NCI-H2171 treated with DMSO at 0.1 percent for 48 hours (cell line): ENCODE measurements around the gene PIGN.

Experiments
- DNase-seq: peaks from one replicate; lab custom pipeline; 2025; lab: John Stamatoyannopoulos, UW

PIGN gene

DNA sequence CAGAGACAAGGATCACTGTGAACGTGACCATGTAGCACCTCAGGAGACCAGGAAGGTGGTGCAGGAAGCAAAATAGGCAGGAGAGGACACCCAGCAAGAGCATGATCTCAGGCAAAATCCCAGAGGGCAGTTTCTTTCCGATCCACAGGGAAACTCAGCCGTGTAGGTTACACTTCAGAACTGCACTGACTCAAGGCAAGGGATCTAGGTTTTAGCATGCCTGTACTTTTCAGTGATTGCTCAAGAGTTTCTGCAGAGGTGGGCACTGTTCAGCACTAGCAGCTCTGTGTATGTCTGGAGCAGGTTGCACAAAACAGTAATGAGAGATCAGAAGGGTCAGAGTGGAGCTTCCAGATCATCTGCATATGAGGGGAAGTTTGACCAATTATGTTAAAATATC lies 177.3 kb downstream of the PIGN start:
- DNase-seq = no peak

DNA sequence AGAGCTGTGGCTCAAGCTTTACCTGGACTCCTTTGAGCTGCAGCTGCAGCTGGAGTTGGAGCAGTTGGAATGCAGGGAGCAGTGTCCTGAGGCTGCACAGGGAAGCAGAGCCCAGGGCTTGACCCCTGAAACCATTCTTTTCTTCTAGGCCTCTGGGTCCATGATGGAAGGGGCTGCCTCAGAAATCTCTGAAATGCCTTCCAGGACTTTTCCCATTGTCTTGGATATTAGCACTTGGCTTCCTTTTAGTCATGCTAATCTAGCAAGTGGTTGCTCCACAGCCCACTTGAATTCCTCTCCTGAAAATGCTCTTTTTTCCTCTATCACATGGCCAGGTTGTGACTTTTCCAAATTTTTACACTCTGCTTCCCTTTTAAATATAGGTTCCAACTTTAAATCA lies 185.5 kb downstream of the PIGN start:
- no peak for DNase-seq

DNA sequence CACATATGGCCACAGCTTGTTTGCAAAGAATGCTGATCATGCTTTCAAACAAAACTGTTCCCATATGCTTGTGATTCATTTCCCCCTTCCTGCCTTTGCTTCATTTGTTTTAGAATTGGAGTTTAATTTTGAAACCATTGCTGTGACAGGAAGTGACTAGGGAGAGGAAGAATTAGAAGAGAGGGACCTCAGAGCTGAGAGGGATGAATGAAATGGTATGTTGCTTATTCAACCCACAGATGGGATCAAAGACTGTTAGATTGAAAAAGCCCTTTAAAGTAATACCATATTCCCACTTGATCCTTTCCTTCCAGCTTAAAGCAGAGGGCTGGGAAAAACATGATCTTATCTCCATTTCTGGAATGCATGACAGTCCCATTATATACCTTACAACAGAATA lies 187.9 kb downstream of the PIGN start:
- no peak for DNase-seq

DNA sequence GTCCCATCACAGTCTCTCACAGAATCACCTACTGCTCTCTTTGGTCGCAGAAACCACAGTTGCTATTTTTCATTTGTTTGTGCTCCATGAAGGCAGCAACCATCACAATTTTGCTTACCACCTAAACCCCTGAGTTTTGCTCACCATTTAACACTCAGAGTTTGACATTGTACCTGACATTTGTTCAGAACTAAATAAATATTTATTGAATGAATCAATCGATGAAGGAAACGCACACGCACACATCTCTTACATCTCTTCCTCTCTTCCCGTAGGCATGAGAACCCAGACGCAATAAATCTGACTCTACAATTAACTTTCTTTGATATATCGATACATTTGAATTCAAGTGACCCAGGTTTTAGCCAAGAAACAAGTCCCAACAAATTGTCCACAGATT lies 188.5 kb downstream of the PIGN start:
- no peak for DNase-seq

DNA sequence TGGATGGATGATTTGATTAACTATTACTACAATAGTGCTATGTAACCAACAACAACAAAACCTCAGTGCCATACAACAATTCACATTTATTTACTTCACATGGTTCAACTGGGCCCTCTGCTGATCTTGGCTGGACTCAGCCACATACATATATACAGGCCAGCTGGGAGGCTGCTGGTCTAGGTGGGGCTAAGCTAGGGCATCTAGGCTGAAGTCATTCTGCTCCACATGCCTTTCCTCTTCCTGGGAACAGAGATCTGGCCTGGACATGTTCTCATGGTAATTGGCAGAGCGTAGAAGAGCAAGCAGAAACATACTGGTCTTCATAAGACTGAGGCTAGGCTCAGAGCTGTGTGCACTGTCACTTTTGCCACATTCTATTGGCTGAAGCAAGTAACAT lies 191.2 kb downstream of the PIGN start:
- DNase-seq = no peak

DNA sequence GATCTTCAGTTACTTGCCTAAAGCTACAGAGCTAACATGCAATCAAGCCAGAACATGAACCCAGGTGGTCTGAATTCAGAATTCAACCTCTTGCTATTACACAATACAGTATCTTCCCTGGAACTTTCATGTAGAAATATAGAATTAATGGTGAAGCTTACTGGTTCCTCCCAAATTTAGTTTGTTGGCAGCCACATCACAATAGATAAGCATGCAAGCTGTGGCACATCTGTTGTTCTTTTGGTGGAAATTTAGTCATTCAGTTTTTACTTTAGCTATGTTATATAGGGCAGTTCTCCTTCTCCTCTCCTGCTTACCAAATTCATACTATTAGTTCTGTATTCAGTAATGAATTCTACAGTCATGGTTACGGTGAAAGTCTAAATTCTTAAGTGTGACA lies 193.0 kb downstream of the PIGN start:
- no peak for DNase-seq

DNA sequence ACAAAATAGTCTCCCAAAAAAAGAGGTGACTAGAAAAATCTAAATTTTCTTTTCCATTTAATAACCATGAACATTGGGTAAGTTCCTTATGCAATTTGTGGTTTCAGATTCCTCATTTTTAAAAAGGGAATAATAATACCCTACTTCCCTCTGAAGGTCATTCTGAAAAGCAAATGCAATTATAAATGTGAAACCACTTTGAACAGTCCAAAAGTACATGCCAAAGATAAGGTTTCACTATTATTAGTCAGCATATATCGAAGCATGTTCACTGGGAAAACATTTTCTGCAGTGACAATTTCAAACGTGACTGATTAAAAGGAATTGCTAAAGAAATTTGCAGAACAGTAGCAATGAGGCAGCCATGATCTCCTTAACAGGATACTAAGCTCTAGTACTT lies 193.9 kb downstream of the PIGN start:
- DNase-seq = no peak

DNA sequence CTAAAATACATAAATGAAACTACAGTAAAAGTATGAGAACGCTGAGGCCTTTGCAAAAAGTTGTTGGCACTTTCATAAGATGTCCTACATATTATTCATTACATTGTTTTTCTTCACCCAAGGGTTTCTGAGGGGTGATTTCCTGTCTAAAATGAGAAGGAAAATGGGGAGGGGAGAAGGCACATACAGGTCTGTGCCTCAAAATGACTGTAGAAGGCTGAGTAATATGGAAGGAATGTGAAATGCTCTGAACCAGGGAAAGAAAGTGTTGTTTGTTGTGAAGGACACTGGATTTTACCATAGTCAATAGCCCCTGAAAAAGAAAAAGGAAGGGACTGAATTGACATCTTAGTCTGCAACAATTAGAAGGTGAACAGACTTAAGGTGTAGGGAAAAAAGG lies 194.6 kb downstream of the PIGN start:
- DNase-seq = no peak

DNA sequence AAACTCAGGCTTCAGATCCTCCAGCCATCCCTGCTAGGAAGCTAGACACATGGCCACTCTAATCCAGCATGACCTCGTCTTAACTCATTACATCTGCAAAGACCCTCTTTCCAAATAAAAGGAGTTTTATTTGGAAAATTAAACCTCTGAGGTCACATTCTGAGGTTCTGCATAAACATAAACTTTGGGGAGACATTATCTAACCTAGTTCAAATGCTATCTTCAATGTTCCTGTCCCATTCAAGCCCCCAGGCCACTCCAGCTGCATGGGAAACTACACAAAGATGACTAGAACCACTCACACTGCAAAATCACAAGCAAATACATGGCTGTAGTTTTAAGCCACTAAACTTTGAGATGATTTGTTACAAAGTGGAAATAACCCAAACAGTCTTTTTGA lies 195.0 kb downstream of the PIGN start:
- DNase-seq = no peak

DNA sequence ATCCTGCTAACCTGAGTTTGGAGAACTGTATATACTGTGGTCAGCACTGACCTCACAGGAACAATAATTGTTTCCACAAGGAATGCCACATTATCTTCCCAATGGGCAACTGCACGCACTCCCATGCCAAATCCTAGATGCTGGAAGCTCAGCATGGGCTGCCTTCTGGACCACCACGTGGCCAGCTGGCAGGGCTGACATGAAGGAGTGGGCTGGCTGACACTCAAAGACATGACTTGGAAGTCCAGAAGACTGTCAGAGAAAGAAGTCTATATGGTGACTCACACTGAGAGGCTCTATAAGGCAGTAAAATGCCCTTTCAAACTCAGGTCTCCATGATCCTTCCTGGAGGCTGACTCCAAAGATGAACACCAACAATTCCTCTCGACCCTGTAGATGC lies 195.7 kb downstream of the PIGN start:
- DNase-seq = no peak
